NCI-H1417 (cell line): Measurements from ENCODE around the gene ITGA8.
"Not testable (repeated sequence)": the region's sequence is repeated elsewhere in the genome, so short reads cannot be mapped to it uniquely, and the experiment has no call there.

ENCODE experiments used
- DNase-seq, 3 experiments: peaks; one replicate each; lab custom pipeline; 2025; lab: John Stamatoyannopoulos, UW

ITGA8 gene

GRCh38 chr10:15550950-15551349, 168.8 kb downstream of the ITGA8 start:
- DNase-seq, result no peak

GRCh38 chr10:15548331-15548730, 171.4 kb downstream of the ITGA8 start:
- no peak for DNase-seq

GRCh38 chr10:15546606-15547005, 173.1 kb downstream of the ITGA8 start:
- DNase-seq, result no peak

- no peak for DNase-seq
Observed at GRCh38 chr10:15545884-15546283, 173.8 kb downstream of the ITGA8 start.

GRCh38 chr10:15545266-15545665, 174.5 kb downstream of the ITGA8 start:
- no peak for DNase-seq

- no peak for DNase-seq
Observed at GRCh38 chr10:15543994-15544393, 175.7 kb downstream of the ITGA8 start.

GRCh38 chr10:15542817-15543216, 176.9 kb downstream of the ITGA8 start:
- no peak for DNase-seq

GRCh38 chr10:15541376-15541775, 178.3 kb downstream of the ITGA8 start:
- no peak for DNase-seq

- no peak for DNase-seq
Observed at GRCh38 chr10:15540727-15541126, 179.0 kb downstream of the ITGA8 start.

GRCh38 chr10:15539262-15539661, 180.5 kb downstream of the ITGA8 start:
- DNase-seq, result no peak

- not testable (repeated sequence) for DNase-seq
Observed at GRCh38 chr10:15534928-15535538, 184.7 kb downstream of the ITGA8 start.

GRCh38 chr10:15531927-15532722, 187.6 kb downstream of the ITGA8 start:
- DNase-seq, result no peak

- DNase-seq, result no peak
Observed at GRCh38 chr10:15528859-15529239, 190.9 kb downstream of the ITGA8 start.

- no peak for DNase-seq
Observed at GRCh38 chr10:15526754-15527153, 193.0 kb downstream of the ITGA8 start.

GRCh38 chr10:15521328-15521903, 198.3 kb downstream of the ITGA8 start:
- no peak for DNase-seq

GRCh38 chr10:15518250-15518649, 201.5 kb downstream of the ITGA8 start:
- DNase-seq, result no peak

- DNase-seq, result no peak
Observed at GRCh38 chr10:15516256-15517085, 203.3 kb downstream of the ITGA8 start.

- no peak for DNase-seq
Observed at GRCh38 chr10:15515202-15515601, 204.5 kb downstream of the ITGA8 start.

GRCh38 chr10:15510963-15511362, 208.8 kb downstream of the ITGA8 start:
- DNase-seq, result no peak

GRCh38 chr10:15505329-15505728, 214.4 kb downstream of the ITGA8 start:
- no peak for DNase-seq

GRCh38 chr10:15504101-15504840, 215.5 kb downstream of the ITGA8 start:
- DNase-seq, result no peak
